ENCODE results near the gene RPUSD4.

DNA sequence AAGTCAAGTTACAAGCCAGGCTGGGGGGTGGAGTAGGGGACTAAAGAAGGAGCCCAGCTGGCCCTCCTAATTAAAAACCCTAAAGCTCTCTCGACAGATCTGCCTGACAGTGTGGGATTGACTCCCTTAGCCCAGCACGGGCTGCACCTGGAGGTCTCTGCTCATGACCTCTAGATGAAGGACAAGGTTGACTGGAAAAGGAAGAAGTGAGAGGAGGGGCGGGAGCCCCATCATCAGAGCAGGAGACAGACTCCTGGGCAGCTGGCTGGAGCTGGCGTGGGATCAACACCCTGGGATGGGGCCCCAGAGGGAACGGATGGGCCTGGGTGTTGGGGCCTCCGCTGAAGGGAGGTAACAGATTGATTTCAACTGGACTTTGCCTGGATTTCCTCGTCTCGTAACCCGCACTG, 46.1 kb downstream of the RPUSD4 start:
- TF ChIP-seq, protein P1, sequence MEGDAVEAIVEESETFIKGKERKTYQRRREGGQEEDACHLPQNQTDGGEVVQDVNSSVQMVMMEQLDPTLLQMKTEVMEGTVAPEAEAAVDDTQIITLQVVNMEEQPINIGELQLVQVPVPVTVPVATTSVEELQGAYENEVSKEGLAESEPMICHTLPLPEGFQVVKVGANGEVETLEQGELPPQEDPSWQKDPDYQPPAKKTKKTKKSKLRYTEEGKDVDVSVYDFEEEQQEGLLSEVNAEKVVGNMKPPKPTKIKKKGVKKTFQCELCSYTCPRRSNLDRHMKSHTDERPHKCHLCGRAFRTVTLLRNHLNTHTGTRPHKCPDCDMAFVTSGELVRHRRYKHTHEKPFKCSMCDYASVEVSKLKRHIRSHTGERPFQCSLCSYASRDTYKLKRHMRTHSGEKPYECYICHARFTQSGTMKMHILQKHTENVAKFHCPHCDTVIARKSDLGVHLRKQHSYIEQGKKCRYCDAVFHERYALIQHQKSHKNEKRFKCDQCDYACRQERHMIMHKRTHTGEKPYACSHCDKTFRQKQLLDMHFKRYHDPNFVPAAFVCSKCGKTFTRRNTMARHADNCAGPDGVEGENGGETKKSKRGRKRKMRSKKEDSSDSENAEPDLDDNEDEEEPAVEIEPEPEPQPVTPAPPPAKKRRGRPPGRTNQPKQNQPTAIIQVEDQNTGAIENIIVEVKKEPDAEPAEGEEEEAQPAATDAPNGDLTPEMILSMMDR (IDR thresholded peaks at IDR 0.05 in 2 of 3, conservative IDR thresholded peaks at IDR 0.05 in 1 of 3; ENCODE audit: borderline replicate concordance in 1 of 3, insufficient read depth in 1 of 3, low read depth in 2 of 3, low read length in 2 of 3): no peak
- TF ChIP-seq POLR2AphosphoS5 (IDR thresholded peaks at IDR 0.05; ENCODE audit: low read depth, low read length) (no peak), FOSL1 (IDR thresholded peaks at IDR 0.05; ENCODE audit: low read depth) (no peak), MAX (IDR thresholded peaks at IDR 0.05) (no peak), ZNF274 (IDR thresholded peaks at IDR 0.05; ENCODE audit: low read depth, low read length) (no peak), POLR2A (IDR thresholded peaks at IDR 0.05; ENCODE audit: borderline replicate concordance, extremely low read depth, insufficient read depth, insufficient read length) (no peak), EGR1 (IDR thresholded peaks at IDR 0.05; ENCODE audit: low read depth) (no peak), YY1 (IDR thresholded peaks at IDR 0.05; ENCODE audit: extremely low read depth, insufficient replicate concordance, low read depth, low read length) (no peak), SRF (IDR thresholded peaks at IDR 0.05; ENCODE audit: low read depth) (no peak), EZH2phosphoT487 (IDR thresholded peaks at IDR 0.05; ENCODE audit: borderline replicate concordance) (no peak), ZBTB33 (IDR thresholded peaks at IDR 0.05; ENCODE audit: extremely low read depth, insufficient replicate concordance, low read length) (no peak), EZH2 (IDR thresholded peaks at IDR 0.05) (no peak)
- TF ChIP-seq, protein P2, sequence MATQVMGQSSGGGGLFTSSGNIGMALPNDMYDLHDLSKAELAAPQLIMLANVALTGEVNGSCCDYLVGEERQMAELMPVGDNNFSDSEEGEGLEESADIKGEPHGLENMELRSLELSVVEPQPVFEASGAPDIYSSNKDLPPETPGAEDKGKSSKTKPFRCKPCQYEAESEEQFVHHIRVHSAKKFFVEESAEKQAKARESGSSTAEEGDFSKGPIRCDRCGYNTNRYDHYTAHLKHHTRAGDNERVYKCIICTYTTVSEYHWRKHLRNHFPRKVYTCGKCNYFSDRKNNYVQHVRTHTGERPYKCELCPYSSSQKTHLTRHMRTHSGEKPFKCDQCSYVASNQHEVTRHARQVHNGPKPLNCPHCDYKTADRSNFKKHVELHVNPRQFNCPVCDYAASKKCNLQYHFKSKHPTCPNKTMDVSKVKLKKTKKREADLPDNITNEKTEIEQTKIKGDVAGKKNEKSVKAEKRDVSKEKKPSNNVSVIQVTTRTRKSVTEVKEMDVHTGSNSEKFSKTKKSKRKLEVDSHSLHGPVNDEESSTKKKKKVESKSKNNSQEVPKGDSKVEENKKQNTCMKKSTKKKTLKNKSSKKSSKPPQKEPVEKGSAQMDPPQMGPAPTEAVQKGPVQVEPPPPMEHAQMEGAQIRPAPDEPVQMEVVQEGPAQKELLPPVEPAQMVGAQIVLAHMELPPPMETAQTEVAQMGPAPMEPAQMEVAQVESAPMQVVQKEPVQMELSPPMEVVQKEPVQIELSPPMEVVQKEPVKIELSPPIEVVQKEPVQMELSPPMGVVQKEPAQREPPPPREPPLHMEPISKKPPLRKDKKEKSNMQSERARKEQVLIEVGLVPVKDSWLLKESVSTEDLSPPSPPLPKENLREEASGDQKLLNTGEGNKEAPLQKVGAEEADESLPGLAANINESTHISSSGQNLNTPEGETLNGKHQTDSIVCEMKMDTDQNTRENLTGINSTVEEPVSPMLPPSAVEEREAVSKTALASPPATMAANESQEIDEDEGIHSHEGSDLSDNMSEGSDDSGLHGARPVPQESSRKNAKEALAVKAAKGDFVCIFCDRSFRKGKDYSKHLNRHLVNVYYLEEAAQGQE (IDR thresholded peaks at IDR 0.05; ENCODE audit: low read depth): no peak
- TF ChIP-seq, protein P3, sequence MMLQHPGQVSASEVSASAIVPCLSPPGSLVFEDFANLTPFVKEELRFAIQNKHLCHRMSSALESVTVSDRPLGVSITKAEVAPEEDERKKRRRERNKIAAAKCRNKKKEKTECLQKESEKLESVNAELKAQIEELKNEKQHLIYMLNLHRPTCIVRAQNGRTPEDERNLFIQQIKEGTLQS (IDR thresholded peaks at IDR 0.05): no peak

Measured in HCT116 (cell line).